Gastrocnemius medialis (tissue), 4 donors: ENCODE data around the gene SPTBN1.

Source experiments
- POLR2A ChIP-seq, 2 donors: fragments of 450-650 bp; IDR thresholded peaks; one replicate each; pipeline ENCODE4 v1.6.1; 2017; ENCODE audit warnings: antibody characterized with exemption in 2 of 2, mild to moderate bottlenecking in 2 of 2, moderate library complexity in 2 of 2
- TF ChIP-seq, protein P1 (sequence below), 5 experiments: fragments of 450-650 bp in 3 of 5; fragments of 200-600 bp in 2 of 5; sonication (generic) in 2 of 5; IDR thresholded peaks in 4 of 5; conservative IDR thresholded peaks in 1 of 5; 1 replicate in 4 of 5; 2 replicates in 1 of 5; pipeline ENCODE4 v1.5.1; 2016 to 2019; ENCODE audit warnings: antibody characterized with exemption in 5 of 5, mild to moderate bottlenecking in 3 of 5, moderate library complexity in 3 of 5

- TF ChIP-seq POLR2A (IDR thresholded peaks at IDR 0.05): no peak
- TF ChIP-seq, protein P1, sequence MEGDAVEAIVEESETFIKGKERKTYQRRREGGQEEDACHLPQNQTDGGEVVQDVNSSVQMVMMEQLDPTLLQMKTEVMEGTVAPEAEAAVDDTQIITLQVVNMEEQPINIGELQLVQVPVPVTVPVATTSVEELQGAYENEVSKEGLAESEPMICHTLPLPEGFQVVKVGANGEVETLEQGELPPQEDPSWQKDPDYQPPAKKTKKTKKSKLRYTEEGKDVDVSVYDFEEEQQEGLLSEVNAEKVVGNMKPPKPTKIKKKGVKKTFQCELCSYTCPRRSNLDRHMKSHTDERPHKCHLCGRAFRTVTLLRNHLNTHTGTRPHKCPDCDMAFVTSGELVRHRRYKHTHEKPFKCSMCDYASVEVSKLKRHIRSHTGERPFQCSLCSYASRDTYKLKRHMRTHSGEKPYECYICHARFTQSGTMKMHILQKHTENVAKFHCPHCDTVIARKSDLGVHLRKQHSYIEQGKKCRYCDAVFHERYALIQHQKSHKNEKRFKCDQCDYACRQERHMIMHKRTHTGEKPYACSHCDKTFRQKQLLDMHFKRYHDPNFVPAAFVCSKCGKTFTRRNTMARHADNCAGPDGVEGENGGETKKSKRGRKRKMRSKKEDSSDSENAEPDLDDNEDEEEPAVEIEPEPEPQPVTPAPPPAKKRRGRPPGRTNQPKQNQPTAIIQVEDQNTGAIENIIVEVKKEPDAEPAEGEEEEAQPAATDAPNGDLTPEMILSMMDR (IDR thresholded peaks at IDR 0.05 in 4 of 5, conservative IDR thresholded peaks at IDR 0.05 in 1 of 5): no peak
Measured at GRCh38 chr2:54635554-54636152, 179.5 kb downstream of the SPTBN1 start.
